Activated CD8-positive, alpha-beta memory T cell treated with anti-CD3 and anti-CD28 coated beads for 24 hours (primary cell): Measurements from ENCODE around the gene EHMT2.
A peak's percentile ranks its signal among the peaks of the same experiment; 100 is the strongest.

Source experiments
- DNase-seq: peaks from one replicate; pipeline ENCODE4 v3.0.0-alpha.2; 2020

The EHMT2 gene

DNA sequence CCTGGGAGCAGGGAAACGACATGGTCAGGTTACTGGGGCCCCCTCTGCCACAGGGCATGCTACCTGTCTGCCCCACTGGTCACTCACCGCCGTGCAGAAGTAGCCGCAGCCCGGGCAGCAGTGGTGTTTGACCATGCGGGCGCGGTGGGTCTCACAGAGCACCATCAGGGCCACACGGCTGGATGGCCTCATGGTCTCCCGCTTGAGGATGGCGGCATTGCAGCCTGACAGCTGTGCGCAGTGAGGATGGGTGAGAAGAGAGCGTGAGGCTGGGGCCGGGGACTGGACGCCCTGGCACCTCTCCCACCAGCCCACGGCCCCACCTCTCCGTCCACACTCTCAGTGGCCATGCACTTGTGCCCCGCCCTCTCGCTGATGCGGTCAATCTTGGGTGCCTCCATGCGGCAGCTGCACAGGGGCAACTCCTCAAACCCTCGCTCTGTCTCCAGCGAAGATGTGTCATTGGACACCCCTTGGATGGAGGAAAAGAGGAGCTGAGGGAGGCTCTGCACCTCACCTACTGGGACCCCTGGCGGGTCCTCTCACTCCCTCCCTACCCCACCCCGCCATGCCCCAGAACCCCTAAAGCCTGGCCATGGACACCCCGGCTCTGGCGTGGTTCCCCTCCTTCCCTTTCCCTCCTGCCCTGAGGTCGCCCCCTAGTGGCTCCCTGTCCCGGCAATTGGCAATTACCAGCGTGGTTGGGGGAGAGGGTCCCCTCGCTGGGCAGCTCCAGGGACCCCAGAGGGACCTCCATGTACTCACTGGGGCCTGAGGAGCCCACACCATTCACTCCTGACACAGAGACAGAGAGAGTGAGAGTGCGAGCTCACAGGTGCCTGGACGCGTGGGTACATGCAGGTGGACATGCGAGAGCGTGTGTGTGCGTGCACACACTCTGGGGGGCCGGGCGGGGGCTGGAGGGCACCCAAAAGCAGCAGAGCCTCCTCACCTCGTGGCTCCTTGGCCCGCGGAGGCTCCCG is 8.9 kb downstream of the EHMT2 start:
- peak; percentile 85 for DNase-seq

DNA sequence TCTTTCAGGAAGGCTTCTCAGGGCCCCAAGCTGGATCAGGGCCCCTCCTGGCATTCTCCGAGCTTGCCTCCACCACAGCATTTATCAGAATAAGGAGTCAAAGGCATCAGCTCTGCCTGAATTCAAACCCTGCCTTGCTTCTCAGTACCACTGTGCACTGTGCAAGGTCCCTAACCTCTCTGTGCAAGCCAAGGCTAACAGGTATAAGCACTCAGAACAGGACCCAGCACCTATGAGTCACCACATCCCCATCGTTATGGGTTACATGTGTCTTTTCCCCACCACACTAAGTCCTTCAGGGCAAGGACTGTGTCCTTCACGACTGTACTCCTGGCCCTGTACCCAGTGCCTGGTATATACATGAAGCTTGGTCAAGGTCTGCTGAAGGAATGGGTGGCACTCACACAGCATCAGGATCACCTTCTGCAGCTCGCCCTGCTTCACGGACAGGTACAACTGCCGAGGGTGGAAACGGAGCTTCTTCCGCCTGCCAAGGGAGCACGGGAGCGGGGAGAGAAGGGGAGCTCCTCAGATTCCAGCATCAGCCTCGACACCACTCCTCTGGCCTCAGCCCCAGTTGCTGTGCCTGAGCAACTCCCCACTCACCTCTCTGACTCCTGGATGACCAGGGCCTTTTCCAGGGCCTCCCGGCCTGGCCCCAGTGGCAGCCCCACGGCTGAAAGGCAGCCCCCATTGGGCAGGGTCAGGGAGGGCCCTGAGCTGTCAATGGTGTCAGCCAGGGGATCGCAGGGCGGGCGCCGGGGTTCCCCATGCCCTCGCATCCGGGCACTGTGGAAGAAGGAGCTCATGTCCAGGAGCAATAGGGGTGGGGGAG is 10.1 kb downstream of the EHMT2 start:
- no peak for DNase-seq

DNA sequence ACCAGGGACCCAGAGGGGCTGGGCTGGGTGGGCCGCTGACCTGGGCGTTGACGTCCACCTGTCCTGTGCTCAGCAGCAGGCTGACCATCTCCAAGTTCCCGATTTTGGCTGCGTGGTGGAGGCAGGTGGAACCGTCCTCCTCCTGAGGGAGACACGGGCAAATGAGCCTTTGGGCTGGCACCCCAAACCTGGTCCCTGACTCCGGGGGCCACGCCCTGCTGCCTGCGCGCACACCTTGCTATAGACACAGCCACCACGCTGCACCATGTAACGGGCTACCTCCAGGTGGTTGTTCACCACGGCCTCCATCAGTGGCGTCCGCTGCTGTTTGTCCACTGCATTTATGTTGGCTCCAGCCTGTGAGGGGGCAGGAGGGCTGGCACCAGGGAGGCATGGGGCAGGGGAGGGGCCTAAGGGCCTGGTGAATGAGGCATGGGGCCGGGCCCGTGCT is 10.9 kb downstream of the EHMT2 start:
- no peak for DNase-seq

DNA sequence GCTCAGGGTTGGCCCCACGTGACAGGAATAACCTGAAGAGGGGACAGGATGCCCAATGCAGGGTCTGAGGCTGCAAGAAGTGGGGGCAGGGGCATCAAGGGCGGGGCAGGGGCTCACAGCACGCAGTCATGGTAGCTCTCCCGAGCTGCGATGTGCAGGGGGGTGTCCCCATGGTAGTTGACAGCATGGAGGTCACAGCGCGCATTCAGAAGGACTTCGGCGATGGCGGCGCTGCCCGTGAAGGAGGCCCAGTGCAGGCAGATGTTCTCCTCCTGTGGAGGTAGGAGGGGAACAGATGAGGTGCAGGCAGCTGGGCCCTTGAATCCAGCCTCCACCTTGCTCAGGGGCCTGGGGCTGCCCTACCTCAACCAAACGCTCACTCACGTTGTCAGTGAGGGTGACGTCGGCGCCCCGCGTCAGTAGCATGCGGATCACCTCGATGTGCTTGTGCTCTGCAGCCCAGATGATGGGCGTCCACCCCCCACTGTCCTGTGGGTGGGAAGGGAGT is 12.9 kb downstream of the EHMT2 start:
- DNase-seq = no peak

DNA sequence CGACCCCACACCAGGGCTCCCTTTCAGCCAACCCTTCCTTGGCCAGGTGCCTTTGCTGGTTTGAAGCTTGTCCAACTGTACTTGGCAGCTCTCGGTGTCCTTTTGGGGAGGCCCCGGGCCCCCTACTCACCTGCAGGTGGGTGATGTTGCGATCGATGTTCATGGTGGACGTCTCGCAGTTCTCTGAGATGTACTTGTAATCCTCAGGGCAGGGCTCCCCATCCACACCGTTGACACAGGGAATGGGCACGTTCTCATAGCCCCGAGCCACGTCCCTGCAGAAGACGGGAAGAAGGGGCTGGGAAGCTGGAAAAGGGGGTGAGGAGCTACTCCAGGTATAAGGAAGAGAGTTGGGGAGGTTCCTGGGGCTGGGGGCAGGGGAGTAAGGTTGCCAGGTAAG is 13.8 kb downstream of the EHMT2 start:
- no peak for DNase-seq

DNA sequence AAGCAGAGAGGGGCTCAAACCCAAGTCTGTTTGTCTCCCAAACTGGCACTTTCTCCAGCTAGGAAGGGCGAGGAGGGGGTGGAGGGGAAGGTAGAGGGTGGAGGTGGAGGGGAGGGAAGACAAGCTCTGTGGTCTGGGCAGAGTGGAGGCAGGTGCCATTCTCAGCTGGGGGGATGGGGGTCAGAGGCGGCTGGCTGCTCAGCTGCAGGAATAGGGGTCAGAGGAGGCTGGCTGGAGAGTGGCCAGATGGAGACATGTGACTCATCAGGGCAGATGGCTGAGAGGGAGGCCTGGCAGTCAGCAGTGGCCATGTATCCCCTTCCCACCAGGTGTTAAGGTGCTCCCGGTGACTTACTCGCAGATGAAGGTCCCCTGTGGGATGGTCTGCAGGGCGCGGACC is 15.2 kb downstream of the EHMT2 start:
- no peak for DNase-seq

DNA sequence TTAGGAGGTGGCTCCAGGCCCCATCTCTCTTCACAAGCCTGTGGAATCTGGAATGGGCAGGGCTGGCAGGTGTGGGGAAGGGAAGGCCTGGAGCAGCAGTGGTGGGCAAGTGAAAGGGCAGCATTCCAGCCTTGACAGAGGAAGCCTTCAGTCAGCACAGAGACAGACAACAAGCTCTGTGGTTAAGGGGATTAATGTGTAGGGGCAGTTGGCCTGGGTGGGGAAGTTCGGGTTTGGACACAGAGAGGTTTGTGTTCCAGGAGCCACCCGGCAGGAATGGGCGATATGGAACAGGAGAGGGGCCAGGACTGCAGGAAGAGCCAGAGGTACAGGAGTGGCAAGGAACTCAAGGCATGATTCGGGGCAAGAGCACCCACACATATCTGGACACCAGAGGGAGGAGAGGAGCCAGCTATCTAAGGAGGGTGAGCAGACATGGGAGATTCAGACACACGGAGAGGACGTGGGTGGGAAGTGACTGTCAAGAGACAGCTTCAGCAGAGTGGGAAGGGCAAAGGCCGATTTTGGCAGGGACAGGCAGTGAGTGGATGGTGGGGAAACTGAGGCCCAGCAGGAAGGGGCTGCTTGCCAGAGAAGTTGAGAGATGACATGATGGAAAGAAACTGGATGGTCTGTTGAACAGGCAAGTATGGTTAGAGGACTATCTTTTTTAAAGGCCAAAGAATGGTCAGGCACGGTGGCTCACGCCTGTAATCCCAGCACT is 16.2 kb downstream of the EHMT2 start:
- no peak for DNase-seq

DNA sequence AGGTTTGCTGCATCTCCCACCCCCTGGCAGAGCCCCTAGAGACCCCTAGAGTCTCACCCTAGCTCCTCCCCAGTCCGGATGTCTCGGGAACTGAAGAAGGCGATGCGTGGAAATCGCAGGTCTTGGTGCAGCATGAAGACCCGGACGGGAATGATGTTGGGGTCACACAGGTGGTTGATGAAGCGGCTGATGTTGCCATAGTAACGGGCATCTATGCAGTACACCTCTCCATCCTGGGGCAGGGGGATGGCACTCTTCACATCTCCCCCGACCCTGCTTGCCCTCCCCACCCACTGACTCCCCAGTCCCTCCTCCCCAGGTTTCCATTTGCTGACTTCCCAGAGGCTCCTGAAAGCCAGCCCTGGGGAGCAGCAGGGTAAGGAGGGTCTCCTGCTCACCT is 16.9 kb downstream of the EHMT2 start:
- DNase-seq = no peak

DNA sequence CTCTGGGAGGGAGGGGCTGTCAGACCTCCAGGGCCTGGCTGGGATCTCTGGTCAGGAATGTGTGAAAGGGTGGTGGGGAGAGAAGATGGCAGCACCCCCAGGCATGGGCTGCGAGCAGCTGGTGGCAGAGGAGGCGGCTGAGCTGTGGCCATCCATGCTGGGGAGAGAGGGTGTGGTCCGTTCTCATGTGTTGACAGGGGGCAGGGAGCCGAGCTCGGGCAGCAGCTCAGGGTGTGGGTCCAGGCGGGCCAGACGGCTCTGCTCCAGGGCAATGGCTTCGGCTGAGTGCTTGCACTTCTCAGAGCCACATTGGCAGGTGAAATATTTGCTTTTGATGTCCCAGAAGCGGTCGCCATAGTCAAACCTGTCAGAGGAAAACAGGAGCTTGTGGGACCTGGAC is 17.6 kb downstream of the EHMT2 start:
- no peak for DNase-seq

DNA sequence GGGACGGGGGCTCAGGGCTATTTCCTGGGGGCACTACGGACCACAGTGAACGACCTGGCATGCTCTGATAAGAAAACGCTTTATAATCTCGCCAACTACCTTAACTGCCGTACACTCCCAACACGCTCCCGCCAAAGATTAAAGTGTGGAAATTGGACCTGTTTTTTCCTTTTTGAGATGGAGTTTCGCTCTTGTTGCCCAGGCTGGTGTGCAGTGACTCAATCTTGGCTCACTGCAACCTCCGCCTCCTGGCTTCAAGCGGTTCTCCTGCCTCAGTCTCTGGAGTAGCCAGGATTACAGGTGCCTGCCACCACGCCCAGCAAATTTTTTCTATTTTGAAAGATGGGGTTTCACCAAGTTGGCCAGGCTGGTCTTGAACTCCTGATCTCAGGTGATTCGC is 18.4 kb downstream of the EHMT2 start:
- no peak for DNase-seq

DNA sequence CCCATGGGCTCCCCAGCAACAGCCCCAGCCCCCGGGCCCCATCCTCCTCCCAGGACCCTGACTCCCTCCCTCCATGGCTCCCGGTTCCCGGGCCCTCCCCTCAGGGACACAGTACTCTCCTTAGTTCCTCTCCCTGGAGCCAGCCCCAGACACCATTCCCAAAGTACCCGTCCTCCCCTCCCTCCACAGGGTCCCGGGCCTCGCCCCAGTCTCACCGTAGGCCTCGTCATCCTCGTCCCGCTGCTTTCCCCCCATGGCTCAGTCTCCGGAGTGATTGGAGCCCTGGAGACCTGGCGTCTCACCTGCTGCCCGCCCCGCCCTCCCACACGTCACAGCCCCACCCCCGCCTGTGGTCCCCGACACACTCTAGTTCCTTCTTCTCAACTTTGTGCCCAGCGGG is 18.8 kb downstream of the EHMT2 start, which contains the start of gene SLC44A4:
SLC44A4 (minus strand) TSS at position 272 of the 400 bp plus-strand sequence; CDS start at position 255, 17 bp downstream.
- no peak for DNase-seq

DNA sequence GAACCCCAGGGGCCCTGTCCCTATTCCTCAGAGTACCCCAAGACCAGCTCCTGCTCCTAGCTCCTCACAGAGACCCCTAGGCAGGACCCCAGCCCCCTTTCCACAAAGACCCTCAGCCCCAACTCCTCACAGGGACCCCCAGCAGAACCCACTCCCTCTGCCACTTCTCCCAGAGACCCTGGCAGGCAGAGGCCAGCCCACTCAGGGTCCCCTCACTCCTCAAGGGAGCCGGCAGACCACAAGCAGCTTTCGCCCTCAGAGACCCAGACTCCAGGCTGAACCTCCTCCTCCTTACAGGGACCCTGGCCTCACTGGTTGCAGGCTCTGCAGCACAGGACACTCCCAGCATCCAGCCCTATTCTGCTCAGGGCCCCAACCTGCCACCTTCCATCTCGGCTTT is 19.3 kb downstream of the EHMT2 start:
- no peak for DNase-seq

DNA sequence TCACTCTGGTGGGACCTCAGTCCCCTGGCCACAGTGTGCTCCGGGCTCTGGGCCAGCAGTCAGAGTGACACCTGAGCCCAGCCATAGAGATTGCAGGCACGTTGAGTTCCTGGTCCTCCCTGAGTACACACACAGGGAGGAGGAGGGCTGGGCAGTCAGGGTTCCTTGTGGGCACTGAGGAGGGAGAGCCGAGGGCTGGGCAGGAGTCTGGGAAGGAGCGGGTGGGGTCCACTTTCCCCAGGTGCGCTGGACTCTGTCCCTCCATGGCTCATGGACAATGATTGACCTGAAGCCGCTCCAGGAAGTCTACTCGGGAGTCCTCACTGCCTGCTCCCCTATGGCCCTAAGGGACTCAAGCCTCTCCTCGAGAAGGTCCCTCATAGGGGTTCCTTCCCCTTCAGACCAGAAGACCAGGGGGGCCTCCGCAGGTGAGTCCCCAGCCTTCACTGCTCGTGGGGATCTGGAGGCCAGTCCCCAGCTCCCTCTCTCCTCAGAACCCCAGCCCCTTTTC is 19.8 kb downstream of the EHMT2 start:
- DNase-seq = no peak

DNA sequence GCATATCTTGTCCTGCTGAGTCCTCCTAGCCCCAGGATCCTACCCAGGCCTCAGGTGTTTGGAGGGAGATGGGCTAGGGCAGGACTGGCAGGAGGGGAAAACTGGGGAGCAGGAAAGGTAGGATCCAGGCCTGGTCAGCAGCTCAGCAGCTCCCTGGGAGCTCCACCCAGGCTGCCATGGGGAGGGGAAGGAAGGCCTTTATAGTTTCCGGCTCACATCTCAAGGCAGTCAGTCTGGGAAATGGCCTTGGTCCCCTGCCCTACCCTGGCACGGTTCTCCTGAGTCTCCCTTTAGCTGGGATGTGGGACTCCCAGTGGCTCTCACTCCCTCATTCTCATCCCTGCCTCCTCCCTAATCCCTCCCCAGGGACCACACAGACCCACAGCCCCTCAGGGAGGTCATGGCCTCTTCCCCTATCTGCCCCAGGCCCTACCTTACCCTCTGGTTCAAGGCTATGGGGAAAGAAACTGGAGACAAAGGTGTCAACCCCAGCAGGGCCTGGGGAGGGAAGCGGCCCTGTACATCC is 20.3 kb downstream of the EHMT2 start:
- no peak for DNase-seq

DNA sequence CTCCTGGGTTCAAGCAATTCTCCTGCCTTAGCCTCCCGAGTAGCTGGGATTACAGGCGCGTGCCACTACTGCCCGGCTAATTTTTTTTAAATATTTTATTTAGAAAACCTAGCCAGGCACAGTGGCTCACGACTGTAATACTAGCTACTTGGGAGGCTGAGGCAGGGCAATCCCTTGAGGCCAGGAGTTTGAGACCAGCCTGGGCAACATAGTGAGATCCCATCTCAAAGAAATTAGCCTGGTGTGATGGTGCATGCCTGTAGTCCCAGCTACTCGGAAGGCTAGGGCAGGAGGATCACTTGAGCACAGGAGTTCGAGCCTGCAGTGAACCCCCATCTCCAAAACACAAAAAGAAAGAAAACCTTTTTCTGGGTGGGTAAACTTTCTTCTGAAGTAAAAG is 21.1 kb downstream of the EHMT2 start:
- no peak for DNase-seq

DNA sequence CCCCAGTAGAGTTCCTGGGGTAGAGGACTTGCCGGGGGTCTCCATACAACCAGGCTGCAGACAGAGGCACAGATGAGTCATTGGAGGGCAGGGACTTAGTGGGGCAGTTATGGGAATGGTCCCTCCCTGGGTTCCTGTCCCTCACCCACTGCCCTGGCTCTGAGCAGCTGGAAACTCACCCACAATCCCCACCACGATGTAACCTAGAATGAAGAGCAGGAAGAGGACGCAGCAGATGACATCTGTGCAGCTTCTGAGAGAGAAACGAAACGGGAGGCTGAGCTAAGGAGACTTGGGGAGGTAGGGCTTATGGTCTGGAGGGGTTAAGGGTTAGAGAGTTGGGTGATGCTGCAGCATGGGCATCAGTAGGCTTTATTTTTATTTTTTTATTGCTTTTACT is 21.6 kb downstream of the EHMT2 start:
- DNase-seq = no peak

DNA sequence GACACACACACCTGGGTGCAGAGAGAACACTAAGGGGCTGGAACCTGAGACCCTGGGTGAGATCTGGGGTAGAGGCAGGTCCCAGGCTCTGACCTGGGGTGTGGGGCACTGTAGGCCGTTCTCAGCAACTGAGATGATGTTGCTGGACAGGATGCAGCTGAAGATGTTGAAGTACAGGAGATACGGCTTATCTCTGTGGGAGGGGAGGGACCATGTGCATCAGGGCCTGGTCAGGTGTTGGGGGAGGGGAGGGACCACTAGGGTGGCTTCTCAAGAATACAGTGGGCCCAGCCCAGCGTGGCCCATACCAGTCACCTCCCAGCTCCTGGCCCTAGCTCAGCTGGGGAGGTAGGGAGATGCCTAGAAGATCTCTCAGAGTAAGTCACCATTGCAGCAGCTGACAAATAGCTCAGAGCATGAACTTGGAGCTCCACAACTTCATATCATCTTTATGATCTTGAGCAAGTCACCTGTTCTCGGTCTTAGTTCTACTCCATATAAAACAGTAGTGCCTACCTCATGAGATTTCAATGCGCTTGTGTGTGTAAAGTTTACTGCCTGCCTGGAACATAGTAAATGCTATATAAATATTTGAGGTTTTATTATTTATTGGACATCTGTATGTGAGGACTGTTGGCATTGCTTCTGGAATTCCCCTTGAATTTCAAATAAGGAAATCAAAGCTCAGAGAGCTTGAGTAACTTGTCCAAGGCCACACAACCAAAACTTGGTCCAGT is 22.5 kb downstream of the EHMT2 start:
- DNase-seq = no peak

DNA sequence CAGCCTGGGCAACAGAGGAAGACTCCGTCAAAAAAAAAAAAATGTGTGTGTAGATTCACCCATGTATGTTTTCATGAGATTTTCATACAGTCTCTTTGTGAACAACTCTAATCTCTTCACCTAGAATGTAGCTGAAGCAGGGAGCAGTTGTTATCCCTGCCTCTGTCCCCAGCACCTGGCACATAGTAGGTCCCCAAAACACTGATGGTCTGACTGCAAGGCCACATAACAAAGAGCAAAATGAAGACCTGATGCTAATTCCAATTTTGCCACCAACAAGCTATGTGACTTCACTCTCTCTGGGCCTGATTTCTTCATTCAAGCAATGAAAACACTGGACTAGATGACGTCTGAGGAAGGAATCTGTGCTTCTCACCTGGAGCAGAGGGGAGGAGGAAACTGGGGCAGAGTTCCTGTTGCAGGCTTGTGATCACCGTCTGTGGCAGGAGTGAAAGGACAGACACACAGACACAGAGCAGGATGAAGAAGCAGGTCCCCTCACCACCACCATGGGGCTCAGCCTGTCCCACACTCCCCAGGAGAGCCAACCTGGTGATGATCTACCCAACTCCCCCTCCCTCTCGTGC is 23.3 kb downstream of the EHMT2 start:
- DNase-seq = no peak

DNA sequence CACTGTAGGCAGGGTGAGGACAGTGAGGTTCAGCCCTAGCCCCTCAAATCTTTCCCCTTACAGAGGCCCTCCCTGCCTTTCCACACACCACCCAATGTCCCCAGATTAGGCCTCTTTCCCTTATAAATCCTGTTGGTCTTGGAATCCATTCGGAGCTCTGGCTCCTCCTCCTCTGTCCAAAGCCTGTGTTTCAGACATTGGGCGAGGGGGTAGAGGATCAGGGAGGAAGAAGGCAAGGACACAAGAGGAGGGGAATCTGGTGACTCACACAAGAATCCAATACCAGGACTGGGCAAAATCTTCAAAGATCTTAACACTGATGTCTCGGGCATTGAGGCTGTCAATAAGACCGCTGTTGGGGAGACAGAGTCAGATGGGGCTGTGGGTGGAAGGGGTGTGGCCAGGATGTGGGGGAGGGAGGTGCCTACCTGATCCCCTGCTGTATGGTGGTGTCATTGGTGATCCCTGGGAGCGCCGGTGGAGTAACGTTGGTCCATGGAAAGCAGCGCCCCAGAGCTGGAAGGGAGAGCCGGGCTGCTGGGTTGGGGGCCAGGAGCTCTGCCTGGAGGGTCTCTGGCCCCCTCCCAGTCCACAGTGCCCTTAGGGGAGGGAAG is 26.3 kb downstream of the EHMT2 start:
- DNase-seq = no peak

DNA sequence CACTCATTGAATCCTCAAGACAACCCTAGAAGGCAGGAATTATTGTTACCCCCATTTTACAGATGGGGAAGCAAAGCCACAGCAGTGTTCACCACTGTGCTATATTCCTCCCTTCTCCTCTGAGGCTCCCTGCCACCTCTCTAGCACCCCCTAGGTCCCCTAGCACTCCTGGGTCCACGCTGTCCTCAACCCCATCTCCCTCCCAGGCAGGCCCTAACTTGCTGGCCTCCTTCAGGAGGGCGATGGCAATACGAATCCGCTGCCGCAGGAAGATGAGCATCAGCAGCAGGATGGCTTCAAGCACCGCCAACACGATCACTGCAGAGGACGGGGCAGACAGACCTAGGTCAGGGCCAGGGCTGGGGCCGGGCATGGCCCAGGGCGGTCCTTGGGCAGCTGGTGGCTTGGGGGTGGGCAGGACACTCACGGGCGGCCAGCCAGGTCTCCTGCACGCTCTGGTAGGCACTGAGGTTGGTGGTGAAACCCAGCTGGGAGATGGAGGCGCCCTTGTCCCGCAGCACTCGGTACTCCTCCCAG is 27.0 kb downstream of the EHMT2 start:
- DNase-seq = no peak
